Suprapubic skin (tissue), 4 donors: ENCODE data around the gene TMEM178B. TPM values are rescaled to one million over a fixed set of nuclear protein-coding genes. Genes with fewer than 3 reads are reported as not detected.

ENCODE experiments used
- DNase-seq, 2 donors: peaks; one replicate each; pipeline ENCODE4 v3.0.0-alpha.2; 2019; ENCODE audit warnings: low spot score in 2 of 2
- H3K27ac ChIP-seq: fragments of 200-600 bp; sonication (generic); one replicate; pipeline ENCODE4 v1.5.1; 2019
- H3K27me3 ChIP-seq: fragments of 200-600 bp; sonication (generic); one replicate; pipeline ENCODE4 v1.5.1; 2019
- H3K36me3 ChIP-seq: fragments of 200-600 bp; sonication (generic); one replicate; pipeline ENCODE4 v1.5.1; 2019
- H3K4me1 ChIP-seq: fragments of 200-600 bp; sonication (generic); one replicate; pipeline ENCODE4 v1.5.1; 2019
- H3K4me3 ChIP-seq: fragments of 200-600 bp; sonication (generic); one replicate; pipeline ENCODE4 v1.5.1; 2019; ENCODE audit warnings: mild to moderate bottlenecking
- H3K9me3 ChIP-seq: fragments of 200-600 bp; sonication (generic); one replicate; pipeline ENCODE4 v1.5.1; 2019
- EP300 ChIP-seq: sonication (generic); formaldehyde crosslinking; IDR thresholded peaks from one replicate; pipeline ENCODE4 v1.6.1; 2017; ENCODE audit warnings: antibody characterized with exemption
- POLR2A ChIP-seq, 2 donors: fragments of 450-650 bp; IDR thresholded peaks; one replicate each; pipeline ENCODE4 v1.6.1; 2017; ENCODE audit warnings: antibody characterized with exemption in 2 of 2, mild to moderate bottlenecking in 2 of 2, moderate library complexity in 2 of 2
- POLR2AphosphoS5 ChIP-seq, 3 donors: sonication (generic); formaldehyde crosslinking; IDR thresholded peaks; one replicate each; pipeline ENCODE4 v1.6.1; 2017; ENCODE audit warnings: antibody characterized with exemption in 3 of 3
- WGBS: methylation state at CpG from one replicate; pipeline ENCODE4 v1.1.5; 2018; 5-methylcytosine and 5-hydroxymethylcytosine counted together
- total RNA-seq, 4 donors: library from RNA; depleted of rRNA; stranded (reverse); fragments of >200 nt; gene quantifications; one replicate each; pipeline ENCODE4 v1.1.0, GENCODE V29; 2016
- TF ChIP-seq, protein P1 (sequence below), 2 donors: fragments of 200-600 bp in 1 of 2; fragments of 450-650 bp in 1 of 2; sonication (generic) in 1 of 2; IDR thresholded peaks; one replicate each; pipeline ENCODE4 v1.5.1; 2016 to 2019; ENCODE audit warnings: antibody characterized with exemption in 2 of 2, mild to moderate bottlenecking in 1 of 2, moderate library complexity in 1 of 2

Gene TMEM178B
- total RNA-seq, 4 donors from 2014 or later: 0.34 to 1.6 (median 0.72) TPM

- 85% methylated on average over 8 of the region's 8 CpGs for WGBS
Measured at GRCh38 chr7:141463986-141464385, 390.1 kb downstream of the TMEM178B start.

DNA sequence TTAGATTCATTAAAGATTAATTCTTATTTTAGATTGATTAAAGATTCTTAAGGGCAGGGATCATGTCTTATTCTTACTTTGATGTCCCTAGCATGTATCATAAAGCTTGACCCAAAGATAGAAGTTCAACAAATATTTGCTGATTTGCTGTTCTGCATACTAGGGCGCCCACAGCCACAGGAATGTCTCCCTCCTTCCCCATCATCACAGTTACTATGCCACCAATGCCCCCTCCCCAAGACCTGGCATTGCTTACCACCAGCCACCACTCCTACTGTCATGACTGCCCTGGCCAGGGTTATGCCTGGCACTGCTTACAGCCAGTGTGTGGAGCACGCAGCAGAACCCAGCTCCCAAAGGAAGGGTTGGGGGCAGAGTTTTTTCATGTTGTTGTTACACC is 390.7 kb downstream of the TMEM178B start:
- Histone ChIP-seq H3K9me3 (no peaks in the 10 kb centered on the region), H3K36me3 (no peaks in the 10 kb centered on the region), H3K27ac (no peak overlapping the region), H3K4me1 (peaks cover 33% of the 10 kb centered on the region), H3K27me3 (no peaks in the 10 kb centered on the region), H3K4me3 (no peak overlapping the region)
- WGBS: 73% methylated on average over 2 of the region's 2 CpGs
- TF ChIP-seq POLR2AphosphoS5 (IDR thresholded peaks at IDR 0.05) (no peak), EP300 (no peak), POLR2A (IDR thresholded peaks at IDR 0.05) (no peak)
- TF ChIP-seq, protein P1, sequence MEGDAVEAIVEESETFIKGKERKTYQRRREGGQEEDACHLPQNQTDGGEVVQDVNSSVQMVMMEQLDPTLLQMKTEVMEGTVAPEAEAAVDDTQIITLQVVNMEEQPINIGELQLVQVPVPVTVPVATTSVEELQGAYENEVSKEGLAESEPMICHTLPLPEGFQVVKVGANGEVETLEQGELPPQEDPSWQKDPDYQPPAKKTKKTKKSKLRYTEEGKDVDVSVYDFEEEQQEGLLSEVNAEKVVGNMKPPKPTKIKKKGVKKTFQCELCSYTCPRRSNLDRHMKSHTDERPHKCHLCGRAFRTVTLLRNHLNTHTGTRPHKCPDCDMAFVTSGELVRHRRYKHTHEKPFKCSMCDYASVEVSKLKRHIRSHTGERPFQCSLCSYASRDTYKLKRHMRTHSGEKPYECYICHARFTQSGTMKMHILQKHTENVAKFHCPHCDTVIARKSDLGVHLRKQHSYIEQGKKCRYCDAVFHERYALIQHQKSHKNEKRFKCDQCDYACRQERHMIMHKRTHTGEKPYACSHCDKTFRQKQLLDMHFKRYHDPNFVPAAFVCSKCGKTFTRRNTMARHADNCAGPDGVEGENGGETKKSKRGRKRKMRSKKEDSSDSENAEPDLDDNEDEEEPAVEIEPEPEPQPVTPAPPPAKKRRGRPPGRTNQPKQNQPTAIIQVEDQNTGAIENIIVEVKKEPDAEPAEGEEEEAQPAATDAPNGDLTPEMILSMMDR (IDR thresholded peaks at IDR 0.05): no peak
- no peak for DNase-seq

More at GRCh38 chr7:141463986-141464385, 390.1 kb downstream of the TMEM178B start:
- TF ChIP-seq POLR2AphosphoS5 (IDR thresholded peaks at IDR 0.05) (no peak), POLR2A (IDR thresholded peaks at IDR 0.05) (no peak), EP300 (no peak)
- TF ChIP-seq, protein P1 (IDR thresholded peaks at IDR 0.05): no peak
- Histone ChIP-seq H3K36me3 (no peaks in the 10 kb centered on the region), H3K9me3 (no peaks in the 10 kb centered on the region), H3K27me3 (no peaks in the 10 kb centered on the region), H3K27ac (no peak overlapping the region), H3K4me3 (no peak overlapping the region), H3K4me1 (peaks cover 33% of the 10 kb centered on the region)
- no peak for DNase-seq

DNA sequence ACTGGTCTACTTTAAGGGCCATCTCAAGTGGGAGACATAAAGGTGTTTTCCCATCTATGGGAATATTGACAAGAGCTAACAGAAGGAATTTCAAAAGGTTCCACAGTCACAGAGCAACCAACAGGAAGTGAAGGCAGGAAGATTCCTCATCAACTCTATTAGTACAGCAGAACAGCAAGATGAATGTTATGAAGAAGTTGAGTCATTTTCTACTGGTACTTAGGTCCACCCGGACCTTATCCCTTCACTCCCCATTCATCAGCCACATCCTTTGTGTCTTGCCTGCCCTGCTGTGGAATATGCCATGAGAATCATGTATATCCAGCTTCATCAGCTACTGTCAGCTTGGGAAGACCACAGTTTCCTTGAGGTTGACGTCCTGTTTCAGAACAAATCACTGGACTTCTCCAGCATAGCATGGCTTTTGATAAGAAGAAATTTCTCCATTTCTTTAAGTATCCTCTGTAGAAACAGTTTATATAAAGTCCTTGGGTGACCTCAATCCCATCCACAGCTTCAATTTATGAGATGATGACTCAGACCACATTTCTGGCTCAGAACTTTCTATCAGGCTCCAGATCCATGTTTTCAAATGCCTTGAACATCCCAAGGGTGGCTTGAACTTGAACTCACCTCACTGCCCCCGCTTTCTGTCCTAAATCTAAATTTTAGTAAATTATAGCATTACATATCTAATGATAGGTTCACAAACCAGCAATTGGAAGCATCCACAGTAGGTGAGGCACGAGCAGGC is 392.5 kb downstream of the TMEM178B start:
- Histone ChIP-seq H3K27me3 (no peaks in the 10 kb centered on the region), H3K4me3 (no peak overlapping the region), H3K36me3 (no peaks in the 10 kb centered on the region), H3K27ac (no peak overlapping the region), H3K9me3 (no peaks in the 10 kb centered on the region), H3K4me1 (peaks cover 23% of the 10 kb centered on the region)
- 61% methylated on average over 4 of the region's 4 CpGs for WGBS
- no peak for DNase-seq
- TF ChIP-seq EP300 (no peak), POLR2A (IDR thresholded peaks at IDR 0.05) (no peak), POLR2AphosphoS5 (IDR thresholded peaks at IDR 0.05) (no peak)
- TF ChIP-seq, protein P1 (IDR thresholded peaks at IDR 0.05): no peak

DNA sequence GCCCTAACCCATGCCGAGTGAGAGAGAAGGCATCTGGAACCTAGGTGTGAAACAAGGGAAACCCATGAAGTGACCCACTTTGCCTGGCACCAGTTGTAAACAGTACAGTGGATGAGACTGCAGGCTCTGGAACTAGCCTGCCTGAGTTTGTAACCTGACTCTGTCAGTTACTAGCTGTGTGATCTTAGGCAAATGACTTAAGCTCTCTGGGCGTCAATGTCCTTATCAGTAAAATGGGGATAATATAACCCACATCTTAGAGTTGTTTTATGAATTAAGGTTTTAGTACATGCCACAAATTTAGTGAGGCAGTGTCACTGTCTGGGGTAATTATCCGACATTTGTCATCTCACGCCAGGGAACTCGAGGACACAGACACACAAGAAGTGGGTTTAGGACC is 394.5 kb downstream of the TMEM178B start:
- no peaks in the 10 kb centered on the region for H3K9me3 ChIP-seq
- no peaks in the 10 kb centered on the region for H3K27me3 ChIP-seq
- H3K27ac ChIP-seq: no peak overlapping the region
- H3K4me3 ChIP-seq: no peak overlapping the region
- H3K36me3 ChIP-seq: no peaks in the 10 kb centered on the region
- DNase-seq: no peak
- 97% methylated on average over 5 of the region's 5 CpGs for WGBS
- peaks cover 3% of the 10 kb centered on the region for H3K4me1 ChIP-seq
- no peak for TF ChIP-seq EP300
- TF ChIP-seq POLR2A (IDR thresholded peaks at IDR 0.05): no peak
- no peak for TF ChIP-seq POLR2AphosphoS5 (IDR thresholded peaks at IDR 0.05)
- TF ChIP-seq, protein P1 (IDR thresholded peaks at IDR 0.05): no peak

GRCh38 chr7:141475679-141476078 is 401.8 kb downstream of the TMEM178B start:
- H3K27ac ChIP-seq: no peak overlapping the region
- TF ChIP-seq EP300: no peak
- TF ChIP-seq POLR2AphosphoS5 (IDR thresholded peaks at IDR 0.05): no peak
- H3K36me3 ChIP-seq: no peaks in the 10 kb centered on the region
- no peak for DNase-seq
- H3K27me3 ChIP-seq: no peaks in the 10 kb centered on the region
- no peak overlapping the region for H3K4me3 ChIP-seq
- 53% methylated on average over 1 of the region's 1 CpG for WGBS
- no peaks in the 10 kb centered on the region for H3K4me1 ChIP-seq
- H3K9me3 ChIP-seq: no peaks in the 10 kb centered on the region
